GM18868 (cell line): ENCODE measurements around the gene ALCAM.
A peak's percentile ranks its signal among the peaks of the same experiment; 100 is the strongest.

Experiments used
- ATAC-seq: cut with Tn5 transposase; IDR thresholded peaks from one replicate; pipeline ENCODE4 v1.9.1; 2021; ENCODE audit warnings: mild to moderate bottlenecking, moderate library complexity; ENCODE audit not compliant: unreplicated experiment

Gene ALCAM

DNA sequence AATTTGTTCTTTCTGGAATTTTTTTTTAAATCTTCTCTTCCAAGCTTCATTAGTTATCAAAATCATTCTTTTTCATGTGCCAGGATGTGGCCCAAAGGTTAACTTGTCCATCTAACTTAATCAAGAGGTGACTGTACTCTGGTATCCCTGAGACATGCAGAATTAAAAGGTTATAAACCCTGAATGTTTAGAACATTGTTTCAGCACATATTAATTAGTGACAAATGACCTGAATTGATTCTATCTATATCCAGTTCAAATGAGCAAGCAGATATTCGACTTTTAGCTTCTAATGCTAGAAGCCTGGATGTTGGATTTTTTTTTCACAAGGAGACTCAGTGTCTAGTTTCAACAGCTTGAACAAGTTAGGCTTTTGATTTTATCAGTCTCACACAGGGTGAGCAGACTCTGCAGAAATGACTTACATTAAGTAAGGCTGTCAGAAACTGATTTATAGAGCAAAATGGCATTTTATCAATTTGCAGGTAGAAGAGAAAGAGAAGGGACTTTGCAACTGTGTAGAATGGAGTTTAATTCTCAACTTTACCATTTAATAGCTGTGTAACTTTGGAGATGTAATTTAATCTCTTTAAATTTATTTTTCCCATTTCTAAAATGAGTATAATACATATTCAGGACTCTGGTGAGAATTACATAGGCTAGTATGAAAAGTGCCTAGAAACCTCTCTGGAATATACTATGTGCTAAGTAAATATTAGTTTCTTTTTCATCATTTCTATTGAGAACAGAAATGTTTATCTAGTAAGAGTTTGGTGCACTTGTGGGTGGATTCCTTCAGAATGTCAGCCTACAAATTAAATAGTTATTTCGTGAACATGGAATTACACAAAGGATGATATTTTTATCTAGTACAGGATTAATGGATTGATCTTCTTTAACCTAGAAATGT, 100.0 kb downstream of the ALCAM start:
- ATAC-seq, result no peak

- ATAC-seq, result no peak
Measured at GRCh38 chr3:105470851-105471250, 104.1 kb downstream of the ALCAM start.

GRCh38 chr3:105473521-105474223, 107.0 kb downstream of the ALCAM start:
- peak; percentile 89 for ATAC-seq

DNA sequence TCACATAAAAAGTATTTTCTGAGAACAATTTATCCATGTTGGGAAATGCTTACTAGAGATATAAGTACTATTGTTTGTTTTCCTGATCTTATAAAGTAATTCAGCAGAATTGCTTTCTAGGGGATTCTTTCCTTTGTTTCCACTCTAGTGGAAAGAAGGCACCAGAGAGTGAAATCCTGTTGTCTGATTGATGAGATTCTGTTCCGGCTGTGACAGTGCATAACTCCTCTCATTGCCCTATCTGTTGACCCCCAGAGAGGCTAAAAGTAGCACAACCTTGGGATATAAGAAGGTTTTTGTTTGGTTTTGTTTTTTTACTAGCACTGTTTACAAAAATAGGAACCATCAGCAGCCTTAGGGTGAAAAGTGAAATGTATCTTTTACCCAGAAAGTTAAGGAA, 114.1 kb downstream of the ALCAM start:
- ATAC-seq, result no peak

GRCh38 chr3:105483476-105483875, 116.8 kb downstream of the ALCAM start:
- no peak for ATAC-seq

- ATAC-seq, result no peak
Measured at GRCh38 chr3:105490045-105490444, 123.3 kb downstream of the ALCAM start.

DNA sequence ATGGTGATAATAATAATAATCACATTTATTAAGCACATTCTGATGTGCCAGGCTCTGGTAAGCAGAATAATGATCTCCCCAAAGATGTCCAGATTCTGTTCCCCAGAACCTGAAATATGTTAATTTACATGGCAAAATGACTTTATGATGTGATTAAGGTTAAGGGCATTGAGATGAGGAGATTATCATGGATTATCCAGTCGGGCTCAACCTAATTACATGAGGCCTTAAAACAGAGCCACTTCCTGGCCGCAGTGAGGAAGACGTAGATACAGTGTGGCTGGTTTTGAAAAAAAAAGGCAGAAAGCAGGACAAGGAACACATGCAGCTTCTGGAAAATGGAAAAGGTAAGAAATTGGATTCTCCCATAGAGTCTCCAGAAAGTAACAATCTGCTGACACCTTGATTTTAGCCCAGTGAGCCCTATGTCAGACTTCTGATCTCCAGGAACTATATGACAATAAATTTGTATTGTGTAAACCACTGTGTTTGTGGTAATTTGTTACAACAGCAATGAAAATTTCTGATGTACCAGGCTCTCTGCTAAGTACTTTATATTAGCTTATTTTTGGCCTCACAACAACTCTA, 126.7 kb downstream of the ALCAM start:
- ATAC-seq, result no peak

DNA sequence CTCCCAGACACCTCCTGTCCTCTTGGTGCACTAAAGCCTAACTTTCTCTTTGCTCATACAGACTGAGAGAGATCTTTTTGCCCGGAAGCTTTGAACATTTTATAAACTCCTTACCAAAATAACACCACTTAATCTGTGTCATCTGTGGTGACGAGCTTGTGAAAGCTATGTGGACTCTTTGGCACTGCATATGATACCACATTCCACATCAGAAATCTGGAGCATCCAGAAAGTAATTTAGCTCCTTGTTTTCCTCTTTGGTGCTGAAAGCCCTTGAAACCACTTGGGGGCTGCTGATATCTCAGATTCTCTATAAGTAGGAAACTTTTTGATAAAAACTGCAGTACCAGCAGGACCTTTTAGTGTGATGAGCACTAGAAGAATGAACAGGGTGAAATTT, 128.3 kb downstream of the ALCAM start:
- ATAC-seq, result no peak

DNA sequence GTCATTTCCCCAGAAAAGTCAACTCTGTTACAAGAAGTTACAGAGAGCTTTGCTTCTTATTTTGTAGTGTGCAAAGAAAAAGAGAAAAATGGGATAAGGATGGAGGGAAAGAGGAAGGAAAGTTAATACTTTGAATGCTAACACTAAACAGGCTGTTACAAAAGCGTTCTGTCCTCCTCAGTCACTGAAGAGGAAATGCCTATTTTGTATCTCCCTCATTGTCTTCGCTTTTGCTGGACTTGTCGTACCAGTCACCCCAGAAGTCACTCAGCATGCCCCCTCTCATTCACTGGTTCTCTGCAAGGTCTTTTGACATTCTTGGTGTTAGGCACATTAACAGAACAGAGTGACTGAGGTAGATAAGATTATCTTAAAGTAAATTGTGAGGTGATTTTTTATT, 129.6 kb downstream of the ALCAM start:
- ATAC-seq, result no peak

- no peak for ATAC-seq
Measured at GRCh38 chr3:105497386-105497785, 130.7 kb downstream of the ALCAM start.

DNA sequence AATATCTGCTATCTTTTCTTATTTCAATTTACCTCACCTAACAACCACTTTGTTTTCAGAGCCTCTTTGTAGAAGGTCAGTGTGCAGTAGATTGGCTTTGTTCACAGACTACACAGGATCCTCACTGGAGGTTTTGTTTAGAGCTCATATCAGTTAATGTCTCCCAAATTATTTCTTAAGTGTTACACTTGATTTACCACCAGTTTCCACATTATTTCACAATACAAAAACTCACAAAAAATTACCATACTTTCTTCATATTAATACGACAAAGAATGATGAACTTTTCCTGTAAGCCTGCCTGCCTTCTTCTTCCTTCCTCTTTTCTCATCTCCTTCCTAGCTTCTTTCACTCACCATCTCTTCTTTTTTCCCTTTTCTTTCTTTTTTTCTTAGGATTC, 133.3 kb downstream of the ALCAM start:
- no peak for ATAC-seq

DNA sequence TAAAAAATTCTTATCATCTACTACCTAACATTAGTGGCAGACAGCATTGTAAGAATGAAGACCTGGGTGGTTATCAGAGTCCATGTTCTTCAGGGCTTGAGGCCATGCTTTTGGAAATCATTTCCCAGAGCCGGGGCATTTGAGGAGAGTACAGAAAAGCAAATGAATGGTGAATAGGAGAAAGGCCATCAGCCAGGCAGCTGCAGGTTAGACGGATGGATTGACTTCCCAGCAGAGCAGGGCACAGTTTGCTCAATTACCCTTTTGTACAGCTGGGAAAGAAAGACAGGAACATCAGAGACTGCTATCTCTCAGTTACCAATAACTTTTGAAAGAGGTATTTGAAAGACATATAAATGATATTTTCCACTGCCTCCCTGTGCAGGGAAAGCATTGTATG, 135.6 kb downstream of the ALCAM start:
- ATAC-seq, result no peak

DNA sequence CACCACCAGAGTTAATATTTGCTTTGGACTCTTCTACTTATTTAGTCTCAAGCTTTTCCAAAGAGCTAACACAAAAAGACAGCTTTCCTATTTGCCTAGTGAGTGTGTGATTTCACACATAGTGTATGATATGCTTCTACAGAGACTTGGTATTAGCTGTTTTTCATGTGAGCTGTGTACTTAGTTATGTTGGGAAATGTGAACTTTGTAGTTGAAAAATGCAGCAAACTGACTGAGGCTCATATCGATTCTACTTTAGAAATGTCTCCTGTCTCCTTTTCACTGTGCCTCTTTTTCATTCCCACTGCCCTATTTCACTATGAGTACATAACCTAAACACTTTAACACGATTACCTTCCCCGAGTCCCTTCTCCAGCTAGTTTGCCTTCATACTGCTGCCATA, 136.5 kb downstream of the ALCAM start:
- ATAC-seq, result no peak

GRCh38 chr3:105504440-105504951, 137.8 kb downstream of the ALCAM start:
- ATAC-seq, result no peak

GRCh38 chr3:105505170-105505569, 138.5 kb downstream of the ALCAM start:
- no peak for ATAC-seq

DNA sequence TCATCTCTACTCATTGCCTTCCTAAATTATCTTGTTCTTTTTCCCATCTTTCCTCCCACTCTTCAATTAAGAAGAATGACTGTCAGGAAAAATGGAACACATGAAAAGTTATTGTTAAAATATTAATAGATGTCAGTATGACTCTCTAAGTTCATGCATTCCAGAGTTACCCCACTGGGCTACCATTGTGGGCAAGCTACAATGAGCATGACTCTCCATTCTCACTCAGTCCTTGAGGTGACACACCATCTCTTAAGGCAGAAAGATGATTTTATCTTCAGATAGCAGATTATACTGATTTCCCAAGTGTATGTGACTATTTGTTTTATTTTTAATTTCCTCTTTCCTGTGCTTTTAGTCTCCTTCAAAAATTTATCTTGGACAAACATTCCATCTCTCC, 144.3 kb downstream of the ALCAM start:
- ATAC-seq, result no peak

GRCh38 chr3:105512061-105512460, 145.4 kb downstream of the ALCAM start:
- ATAC-seq, result no peak

DNA sequence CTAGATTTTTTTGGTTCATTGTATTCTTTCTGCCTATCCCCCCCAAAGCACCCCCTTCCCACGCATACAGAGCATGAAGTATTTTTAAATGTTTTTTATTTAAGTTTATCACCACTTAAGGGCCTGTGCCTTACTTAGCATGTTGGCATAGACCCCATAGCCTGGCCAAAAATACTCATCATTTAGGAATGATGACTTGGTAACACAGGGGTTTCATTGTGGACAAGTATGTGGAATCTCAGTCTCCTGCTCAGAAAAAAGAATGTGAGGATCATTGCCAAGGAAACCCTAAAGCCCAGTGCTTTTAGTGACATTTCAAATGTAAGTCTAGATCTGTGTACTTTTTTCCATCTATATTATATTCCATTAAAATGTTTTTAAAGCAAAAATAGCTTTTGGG, 146.3 kb downstream of the ALCAM start:
- ATAC-seq, result no peak

DNA sequence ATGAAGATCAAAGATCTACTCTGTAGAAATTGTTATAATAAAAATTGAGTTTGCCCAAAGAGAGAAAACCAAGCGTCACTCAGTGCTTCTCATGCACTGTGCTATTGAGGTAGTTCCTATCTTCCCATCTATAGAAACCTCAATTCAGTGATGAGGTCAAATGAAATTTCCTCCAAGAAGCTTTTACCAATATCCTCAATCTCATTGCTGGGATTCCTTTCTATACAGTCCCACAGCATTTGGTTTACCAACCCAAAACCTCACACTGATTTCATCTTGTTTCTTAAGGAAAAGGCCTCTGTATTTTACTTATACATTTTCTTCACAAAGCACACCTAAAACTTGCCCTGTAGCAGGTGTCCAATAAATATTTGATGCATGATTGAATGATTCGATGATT, 147.2 kb downstream of the ALCAM start:
- no peak for ATAC-seq

DNA sequence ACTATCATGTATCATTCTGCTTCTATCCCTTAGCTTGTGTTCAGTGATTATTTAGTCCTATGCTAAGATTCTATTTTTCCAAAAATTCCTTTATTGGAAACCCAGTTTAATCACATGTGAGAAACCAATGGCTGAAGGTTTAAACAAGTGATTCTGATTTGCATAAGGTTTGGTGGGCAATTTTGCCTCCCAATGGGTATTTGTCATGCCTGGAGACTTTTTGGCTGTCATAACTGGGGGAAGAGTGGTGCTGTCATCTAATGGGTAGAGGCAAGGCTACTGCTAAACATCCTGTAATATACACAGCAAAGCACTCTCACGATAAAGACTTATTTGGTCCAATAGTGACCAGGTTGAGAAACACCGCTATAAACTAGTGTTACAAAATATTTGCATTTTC, 148.7 kb downstream of the ALCAM start:
- no peak for ATAC-seq

GRCh38 chr3:105516972-105517371, 150.3 kb downstream of the ALCAM start:
- ATAC-seq, result no peak

DNA sequence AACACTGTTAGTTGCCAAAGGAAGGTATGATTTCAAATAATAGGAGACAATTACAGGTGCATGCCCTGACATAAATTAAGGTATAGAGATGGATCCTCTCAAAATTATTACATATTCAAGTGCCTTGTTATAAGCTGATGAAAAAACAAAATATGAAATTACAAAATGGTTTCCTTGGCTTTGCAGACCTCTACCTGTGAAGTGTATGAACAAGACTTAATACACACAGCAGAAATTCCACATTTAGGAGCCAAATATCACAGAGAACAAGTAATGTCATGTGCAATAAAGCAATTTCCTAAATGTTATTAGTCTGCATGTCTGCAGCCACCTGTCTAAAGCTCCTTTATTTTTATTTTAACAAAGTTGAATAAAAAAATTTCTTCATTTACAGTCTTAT, 151.5 kb downstream of the ALCAM start:
- no peak for ATAC-seq
